ENCODE measurements around the gene NR2C2AP.

Gene NR2C2AP

DNA sequence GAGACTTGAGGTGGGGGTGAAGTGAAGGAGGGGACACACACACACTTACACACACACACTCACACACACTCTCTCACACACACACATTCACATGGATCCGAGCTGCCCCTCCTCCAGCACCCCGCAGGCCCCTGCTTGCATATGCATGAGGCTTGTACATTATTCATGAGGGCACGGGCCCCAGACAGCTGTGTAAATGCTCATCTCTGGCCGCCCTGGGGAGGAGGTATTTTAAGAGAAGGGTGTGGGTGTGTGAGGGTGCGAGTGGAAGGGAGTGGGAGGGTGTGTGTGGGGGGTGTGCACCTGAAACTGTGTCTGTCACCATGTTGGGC is 10.9 kb upstream of the NR2C2AP start:
- DNase-seq, result no peak

DNA sequence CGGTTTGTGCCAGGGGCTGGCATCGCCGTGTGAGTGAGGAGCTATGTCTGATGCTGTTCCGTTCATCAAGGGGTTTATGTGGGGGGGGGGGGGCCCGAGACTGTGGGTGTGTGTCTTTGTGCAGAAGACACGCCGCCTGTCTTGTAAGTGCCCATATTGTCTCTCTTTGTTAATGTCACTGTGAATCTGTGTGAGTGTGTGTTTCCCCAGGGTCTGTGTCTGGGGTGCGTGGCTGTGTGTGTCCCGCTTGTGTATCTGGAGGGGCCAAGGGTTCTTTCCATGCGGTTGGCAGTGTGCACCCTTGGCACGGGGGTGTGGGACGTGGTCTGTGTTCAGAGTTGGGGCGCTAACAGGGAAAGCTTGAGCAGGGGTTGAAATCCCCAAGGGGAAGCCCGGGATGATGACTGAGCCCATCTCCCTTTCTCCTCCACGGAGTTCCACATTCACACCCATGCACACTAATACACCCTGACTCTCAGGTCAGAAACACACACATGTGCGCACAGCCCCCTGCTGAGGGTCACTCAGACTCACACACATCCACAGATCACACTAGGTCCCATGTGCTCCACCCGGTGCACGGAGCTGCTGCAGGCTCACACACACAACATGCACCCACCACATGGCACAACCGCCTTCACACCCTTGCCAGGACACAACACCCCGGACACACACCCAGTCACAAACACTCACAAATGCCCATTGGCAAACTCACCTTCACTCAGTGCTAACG is 10.4 kb upstream of the NR2C2AP start:
- DNase-seq, result no peak

DNA sequence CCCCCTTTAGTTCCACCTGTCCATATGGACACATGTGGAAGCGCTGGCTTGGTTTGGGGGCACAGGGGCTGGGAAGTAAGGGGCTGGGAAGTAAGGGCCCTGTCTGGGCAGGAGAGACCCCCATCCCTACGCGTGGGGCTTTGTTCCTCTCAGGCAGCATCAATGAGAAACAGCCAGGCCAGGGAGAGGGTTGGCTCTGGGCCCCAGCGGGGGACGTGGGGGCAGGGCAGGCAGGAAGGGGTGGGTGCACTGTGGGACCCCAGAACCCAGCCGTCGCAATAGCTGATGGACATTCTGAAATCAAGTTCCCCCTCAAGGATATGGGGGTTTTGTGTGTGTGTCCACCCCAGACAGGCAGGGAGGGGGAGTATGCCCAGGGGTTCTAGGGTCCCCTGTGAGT is 9.7 kb upstream of the NR2C2AP start:
- no peak for DNase-seq

DNA sequence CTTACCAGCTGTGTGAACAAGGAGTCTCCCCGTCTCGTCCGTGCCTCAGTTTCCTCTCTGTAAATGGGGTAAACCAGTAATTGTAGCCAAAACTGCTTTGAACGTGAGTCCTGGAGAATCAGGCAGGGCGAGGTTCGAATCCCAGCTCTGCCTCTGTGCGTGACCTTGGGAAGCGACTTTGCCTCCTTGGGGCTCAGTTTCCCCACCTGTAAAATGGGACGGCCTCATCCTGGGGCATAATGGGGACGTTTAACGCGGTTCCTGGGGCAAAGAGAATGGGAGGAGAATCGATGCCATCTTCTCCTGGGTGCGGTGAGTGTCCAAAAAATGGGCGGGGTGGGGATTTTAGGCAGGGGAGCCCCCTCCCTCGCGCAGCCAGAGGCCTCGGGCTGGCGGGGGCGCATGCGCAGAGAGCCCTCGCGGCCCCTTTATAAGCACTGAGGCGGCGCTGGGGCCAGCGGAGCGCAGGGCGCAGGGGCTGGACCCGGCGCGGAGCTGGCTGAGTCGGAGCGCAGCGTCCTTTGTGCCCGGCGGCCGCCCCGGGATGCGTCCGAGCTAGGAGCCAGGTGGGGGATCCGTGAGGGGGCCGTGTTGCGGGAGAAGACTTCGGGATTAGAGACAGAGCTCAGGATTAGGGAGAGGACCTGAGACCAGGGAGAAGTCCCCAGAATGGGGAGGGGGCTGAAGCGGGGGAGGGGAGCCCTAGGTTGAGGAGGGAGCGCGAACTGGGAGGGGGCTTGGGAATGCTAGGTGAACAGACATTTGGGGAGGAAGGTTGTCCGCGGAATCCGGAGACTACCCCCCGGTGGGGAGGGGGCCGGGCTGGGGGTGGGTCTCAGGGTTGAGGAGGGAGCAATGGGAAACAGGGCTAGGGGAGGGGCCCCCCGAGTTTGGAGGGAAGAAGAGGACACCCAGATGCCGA is 8.5 kb upstream of the NR2C2AP start, which contains the start of gene NCAN:
TSS of gene NCAN (plus strand) at position 460 of the 922 bp plus-strand sequence. CDS start 4,996 bp downstream, outside the sequence.
- DNase-seq, result no peak

DNA sequence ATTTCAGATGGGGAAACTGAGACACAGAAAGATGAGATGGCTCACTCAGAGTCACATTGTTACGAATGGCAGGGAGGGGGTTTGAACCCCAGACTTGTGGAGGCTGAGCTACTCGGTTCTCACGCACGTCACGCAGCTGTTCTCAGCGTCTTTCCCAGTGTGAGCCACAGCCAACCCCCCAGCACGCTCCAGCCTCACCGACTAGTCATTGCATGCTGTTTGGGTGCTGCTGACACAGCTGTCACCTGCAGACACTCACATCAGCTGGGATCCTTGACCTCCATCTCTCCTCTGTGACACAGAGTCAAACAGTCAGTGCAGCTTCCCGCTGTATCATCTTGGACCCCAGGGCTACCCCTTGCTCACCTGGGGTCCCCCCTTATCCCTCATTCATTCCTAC is 6.2 kb upstream of the NR2C2AP start:
- DNase-seq, result no peak

DNA sequence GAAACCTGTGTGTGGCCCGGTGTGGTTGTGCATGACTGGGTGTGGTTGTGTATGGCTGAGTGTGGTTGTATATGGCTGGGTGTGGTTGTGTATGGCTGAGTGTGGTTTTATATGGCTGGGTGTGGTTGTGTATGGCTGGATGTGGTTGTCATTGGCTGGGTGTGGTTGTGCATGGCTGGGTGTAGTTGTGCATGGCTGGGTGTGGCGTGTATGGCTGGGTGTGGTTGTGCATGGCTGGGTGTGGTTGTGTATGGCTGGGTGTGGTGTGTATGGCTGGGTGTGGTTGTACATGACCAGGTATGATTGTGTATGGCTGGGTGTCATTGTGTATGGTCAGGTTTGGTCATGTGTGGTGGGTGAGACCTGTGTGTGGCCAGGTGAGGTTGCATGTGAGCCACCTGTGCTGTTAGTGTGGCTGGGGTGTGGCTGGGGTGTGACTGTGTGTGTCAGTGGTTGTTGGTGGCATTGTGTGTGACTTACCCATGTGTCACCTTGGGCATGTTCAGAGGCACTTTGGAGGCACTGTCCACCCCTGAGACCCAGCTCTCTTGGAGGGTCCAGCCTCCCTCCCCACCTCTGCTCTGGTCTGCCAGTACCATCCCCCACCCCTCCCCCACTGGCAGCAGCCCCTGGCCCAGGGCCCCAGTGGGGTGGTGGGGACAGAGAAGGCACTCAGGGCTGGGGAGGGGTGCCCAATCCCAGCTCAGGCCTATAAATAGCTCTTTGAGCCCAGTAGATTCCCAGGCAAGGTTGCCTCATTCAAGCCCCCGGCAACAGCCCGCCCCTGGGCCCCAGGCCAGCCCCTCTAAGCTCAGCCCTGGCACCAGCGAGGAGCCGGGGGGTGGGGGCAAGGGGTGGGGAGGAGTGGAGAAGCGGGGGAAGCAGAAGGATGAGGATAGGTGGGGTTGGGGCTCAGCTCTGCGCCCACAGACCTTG is 4.7 kb upstream of the NR2C2AP start:
- DNase-seq, result peak; percentile 78

DNA sequence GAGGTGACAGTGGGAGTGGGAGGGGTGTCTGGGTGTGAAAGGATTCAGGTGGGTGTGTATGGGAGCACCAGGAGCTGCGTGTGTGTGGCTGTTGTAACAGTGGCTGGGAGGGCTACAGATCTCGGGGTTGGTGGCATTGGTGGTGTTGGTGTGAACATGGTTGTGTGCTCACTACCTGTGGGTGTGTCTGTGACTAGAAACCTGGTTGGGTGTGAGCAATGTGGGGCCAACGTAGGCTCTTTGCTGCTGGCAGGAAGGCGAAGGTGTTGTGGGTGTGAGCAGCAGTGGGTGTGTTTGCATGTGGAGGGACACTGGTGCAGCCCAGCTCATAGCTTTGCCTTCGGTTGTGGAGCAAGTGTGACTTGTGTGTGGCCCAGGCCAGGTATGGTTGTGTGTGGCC is 3.7 kb upstream of the NR2C2AP start:
- no peak for DNase-seq

DNA sequence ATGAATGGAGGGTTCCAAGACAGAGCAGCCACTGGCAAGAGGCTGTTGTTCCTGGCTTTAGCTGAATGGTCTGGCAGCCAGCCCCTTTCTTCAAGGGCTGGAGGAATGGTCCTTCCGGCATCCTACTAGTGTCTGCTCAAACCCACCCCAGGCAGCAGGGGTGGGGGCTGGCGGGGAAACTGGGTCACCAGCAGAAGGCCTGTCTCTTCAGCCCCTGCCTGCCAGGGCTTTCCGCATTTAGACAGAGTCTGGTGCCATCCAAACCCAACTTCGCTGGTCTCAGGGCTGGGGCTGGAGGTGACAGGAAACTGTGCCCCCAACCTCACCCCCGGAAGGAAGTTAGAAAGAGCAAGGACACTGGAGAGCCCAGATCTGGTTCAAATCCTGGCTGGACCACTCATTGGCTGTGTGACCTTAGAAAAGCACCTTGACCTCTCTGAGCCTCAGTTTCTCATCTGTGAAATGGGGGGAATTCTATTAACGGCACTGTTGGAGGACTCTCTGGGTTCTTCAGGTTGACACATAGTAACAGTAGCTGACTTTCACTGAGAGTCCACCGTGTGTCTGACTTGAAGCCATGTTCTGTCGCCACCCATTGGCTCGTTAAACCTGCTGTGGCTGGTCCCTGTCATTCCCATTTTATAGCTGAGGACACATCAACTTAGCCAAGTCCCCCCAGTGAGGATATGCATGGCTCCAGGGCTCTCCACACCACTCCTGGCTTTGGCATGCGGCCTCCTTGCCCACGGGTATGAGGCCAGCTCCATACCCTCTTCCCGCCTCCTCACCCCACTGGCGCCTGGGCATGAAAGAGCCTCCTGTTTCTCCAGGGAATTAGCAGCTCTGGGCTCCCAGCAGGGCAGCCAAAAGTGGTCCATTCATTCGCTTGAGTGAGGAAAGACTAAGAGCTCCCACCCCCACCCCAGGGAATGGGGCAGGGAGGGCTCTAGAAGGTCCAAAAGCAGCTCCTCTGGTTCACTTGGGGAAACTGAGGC is 2.5 kb upstream of the NR2C2AP start:
- no peak for DNase-seq

DNA sequence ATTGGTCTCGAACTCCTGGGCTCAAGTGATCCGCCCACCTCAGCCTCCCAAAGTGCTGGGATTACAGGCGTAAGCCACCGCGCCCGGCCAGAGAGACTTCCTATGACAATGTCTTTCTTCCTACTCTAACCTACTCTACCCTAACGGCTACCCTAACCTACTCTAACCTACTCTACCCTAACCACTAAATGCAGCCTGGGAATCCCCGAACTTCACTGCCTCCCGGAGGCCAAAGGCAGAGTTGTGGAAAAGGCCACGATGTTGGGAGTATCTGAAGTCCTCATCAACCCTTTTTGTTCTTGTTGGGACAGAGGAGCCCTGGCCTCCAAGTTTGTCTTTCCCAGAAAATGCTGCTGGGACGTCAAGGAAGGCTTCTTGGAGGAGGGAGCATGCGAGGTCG is 967 bp upstream of the NR2C2AP start:
- no peak for DNase-seq

DNA sequence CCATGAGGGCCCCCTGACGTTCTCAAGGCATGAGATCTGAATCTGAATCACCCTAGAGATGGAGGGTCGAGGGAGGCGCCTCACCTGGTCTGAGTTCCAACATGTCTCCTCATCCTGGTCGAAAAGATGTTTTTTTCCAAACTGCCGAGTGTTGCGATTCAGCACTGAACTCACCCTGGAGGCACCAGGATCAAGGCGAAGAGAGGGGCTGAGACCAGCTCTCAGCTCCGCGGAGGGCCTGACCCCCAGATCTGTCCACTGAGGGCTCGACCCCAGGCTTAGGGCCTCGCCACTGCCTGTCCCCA is 555 bp downstream of the NR2C2AP start:
- no peak for DNase-seq

DNA sequence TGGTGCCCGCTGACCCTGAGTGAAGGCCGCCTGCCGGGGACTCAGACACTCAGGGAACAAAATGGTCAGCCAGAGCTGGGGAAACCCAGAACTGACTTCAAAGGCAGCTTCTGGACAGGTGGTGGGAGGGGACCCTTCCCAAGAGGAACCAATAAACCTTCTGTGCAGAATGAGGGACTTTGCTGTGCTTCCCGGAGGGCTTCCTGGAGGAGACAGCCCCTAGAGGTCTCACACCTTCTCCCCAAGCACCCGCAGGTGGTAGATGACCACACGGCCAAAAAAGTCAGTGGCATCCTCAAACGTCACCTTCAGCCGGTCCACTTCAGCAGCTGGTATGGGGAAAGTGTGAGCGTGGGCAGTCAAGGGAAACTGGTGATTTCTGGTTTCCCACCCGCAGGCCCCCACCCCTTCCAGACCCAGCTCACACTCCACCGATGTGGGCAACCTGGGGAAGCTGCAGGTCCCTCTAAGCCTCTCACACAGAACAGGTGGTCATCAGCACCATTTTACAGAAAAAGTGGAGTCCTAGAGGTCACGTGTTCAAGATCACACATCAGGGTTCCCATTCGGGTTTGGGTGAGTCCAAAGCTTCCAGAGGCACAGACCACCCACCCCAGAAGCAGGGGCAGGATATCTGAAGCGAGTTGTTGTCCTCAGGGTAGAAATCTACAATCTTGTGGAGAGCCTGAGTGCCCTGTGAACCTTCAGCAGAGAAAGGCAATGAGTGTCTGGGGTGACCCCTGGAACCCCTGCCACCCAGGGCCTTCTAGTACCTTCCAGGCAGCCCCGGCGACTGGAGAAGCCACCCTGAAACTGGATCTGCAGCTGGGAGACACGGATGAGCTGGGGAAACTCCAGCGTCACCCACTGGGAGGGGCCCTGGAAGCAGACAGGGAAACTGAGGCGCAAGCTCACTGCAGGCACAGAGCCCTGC is 1.2 kb downstream of the NR2C2AP start:
- DNase-seq, result no peak

DNA sequence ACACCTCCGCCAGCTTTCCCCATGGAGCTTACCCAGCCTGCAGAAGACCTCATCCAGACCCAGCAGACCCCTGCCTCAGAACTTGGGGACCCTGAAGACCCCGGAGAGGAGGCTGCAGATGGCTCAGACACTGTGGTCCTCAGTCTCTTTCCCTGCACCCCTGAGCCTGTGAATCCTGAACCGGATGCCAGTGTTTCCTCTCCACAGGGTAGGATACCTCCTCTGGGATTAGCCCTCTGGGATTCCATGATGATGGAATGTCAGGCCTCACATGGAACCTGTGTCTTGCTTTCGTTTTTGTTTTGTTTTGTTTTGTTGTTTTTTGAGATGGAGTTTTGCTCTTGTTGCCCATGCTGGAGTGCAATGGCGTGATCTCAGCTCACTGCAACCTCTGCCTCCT is 9.3 kb downstream of the NR2C2AP start:
- no peak for DNase-seq

DNA sequence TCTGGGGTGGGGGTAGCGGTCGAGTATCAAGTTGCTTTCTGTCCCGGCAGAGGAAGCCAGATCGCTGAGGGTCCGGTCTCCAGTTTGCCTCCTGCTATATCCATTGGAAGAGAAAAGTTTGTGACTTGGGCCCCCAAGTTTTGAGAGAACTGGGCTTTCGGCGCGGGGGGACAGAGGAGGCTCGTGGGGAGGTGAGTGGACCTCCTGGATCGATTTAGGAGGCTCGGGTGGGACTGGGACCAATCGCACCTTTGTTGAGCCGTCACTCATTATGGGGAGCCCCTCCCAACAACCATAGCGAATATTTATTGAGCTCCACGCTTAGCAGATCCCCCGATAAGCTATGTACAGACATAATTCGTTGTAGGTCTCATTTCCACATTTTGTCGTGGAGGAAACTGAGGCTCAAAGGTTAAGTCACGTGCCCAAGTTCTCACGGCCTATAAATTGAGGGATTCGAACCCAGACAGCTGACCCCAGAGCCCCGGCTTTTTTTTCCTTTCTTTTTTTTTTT is 10.2 kb downstream of the NR2C2AP start:
- peak; percentile 72 for DNase-seq

DNA sequence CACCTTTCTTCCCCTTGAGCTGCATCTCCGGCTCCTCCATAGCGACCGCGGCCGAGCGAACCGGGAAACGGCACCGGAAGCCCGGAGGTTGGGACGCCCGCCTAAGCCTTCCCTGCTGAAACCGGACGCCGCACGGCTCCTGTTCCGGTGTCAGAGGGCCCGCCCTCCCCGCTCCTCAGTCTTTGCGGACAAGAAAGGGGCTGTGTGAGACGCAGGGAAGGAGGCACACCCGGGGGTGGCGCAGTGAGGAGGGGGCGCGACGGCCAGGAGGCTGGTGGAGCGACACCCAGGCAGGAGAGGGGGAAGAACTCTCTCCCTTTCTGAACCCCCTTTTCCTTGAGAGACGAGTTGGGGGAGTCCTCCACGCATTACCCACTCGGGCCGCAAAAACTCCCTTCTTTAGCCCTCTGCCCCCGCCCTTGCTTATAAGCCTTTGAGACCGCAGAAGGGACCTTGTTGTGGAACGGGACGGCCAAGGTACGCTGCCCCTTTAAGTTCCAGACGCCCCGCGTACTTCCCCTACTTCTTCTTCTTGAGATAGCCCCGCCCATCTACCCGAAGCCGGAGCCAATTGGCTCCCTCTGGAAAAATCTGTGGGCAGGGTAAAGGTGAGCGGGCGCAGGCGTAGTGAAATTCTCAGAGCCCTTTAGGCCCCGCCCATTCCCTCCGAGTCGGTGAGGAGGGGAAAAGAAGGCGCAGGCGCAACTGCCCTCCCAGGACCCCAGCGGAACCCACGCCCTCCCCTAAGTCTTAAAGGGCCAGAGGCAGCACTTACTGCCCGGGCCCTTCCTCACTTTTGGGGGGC is 10.9 kb downstream of the NR2C2AP start, which contains the start of the genes BORCS8 and RFXANK:
TSS of gene BORCS8 (minus strand) at position 75 of the 805 bp plus-strand sequence. CDS start at position 40, 35 bp downstream.
TSS of gene RFXANK (plus strand) at position 181 of the 805 bp plus-strand sequence. CDS start 1,689 bp downstream, outside the sequence.
- peak; percentile 100 for DNase-seq

DNA sequence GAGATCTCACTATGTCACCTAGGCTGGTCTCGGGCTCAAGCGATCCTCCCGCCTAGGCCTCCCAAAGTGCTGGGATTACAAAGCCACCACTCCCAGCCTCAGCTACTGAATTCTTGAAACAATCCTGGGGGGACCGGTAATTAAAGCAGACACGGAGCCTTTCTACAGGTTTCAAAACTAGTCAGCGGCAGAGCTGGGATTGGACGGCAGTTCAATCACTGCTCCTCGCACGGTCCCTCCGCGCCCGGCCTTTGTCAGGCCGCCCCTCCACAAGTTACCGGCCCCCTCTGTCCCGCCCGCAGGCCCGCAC is 11.5 kb downstream of the NR2C2AP start:
- DNase-seq, result no peak

DNA sequence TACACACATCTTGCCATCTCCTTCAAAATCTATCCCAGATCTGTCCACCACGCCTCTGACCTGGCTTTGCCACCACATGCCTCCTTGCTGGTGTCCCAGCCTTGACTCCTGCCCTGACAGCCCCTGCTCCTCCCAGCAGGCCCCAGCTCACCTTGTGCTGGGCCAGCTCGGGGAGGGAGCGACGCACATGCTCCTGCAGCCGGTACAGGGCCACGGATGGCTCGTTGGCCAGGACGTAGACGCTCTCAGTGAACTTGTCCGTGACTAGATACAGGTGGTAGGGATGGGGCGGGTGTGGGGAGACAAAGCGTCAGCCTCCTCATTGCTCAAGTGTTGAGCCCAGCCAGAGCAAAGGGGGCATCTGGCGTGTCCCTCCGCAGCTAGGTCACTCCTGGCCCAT is 16.5 kb downstream of the NR2C2AP start:
- no peak for DNase-seq

DNA sequence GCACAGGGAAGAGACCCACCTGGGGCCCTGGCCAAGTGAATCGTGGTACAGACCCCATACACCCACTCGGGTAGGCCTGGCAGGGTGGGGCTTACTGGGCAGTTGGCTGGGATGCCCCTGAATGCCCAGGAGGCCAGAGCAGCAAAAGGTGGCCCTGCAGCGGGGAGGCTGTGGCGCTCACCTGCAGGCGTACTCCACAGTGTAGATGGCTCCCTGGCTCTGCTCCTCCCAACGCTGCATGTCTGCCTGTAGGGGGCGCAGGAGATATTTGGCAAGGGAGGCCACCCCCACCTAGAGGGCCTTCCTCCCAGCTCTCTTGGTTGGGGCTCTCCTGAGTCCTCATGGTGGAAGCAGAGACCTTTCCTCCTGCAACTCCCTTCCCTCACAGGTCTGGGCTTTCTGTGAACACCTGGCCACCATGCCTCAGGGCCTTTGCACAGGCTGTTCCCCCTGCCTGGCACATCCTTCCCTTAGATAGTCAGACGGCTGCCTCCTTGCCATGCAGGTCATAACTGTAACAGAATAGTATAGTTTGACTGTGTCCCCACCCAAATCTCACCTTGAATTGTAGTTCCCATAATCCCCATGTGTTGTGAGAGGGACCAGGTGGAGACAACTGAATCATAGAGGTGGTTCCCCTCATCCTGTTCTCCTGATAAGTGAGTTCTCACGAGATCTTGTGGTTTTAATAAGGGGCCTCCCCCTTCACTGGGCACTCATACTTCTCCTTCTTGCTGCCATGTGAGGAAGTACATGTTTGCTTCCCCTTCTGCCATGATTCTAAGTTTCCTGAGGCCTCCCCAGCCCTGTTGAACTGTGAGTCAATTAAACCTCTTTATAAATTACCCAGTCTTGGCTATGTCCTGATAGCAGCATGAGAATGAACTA is 17.1 kb downstream of the NR2C2AP start:
- peak; percentile 79 for DNase-seq

DNA sequence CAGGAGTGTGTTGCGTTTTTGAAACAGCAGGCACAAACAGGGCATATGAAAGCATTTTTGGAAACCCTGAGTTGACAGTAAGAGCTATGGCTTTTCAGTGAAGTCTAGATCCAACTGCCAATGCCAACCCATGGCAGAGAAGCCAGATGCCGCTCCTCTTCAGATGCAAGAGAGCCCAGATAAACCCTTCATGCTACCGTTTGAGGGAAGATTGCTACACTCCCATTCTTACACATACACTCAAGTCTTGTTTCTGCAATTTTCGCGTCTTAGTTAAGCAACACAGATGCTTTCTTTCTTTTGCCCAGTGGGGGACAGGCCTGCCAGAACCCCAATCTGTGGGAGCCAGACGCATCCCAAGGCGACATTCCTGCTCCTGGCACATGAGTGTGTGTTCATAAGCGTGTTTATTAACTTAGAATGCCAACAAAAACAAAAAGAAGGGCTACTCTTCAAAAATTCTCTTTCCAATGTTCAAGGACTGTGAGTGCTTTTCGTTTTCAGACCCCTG is 21.7 kb downstream of the NR2C2AP start:
- no peak for DNase-seq
